Measurements from ENCODE around the gene NEK6.

Gene NEK6

GRCh38 chr9:124321416-124321815 lies 63.7 kb downstream of the NEK6 start:
- DNase-seq (ENCODE audit: low read depth in 3 of 3): no peak

GRCh38 chr9:124321935-124322334 lies 64.2 kb downstream of the NEK6 start:
- no peak for DNase-seq (ENCODE audit: low read depth in 3 of 3)

- no peak for DNase-seq (ENCODE audit: low read depth in 3 of 3)
These were observed 65.1 kb downstream of the NEK6 start for GRCh38 chr9:124322618-124323432.

GRCh38 chr9:124323904-124324303 lies 66.2 kb downstream of the NEK6 start:
- DNase-seq (ENCODE audit: low read depth in 3 of 3): no peak

- DNase-seq (ENCODE audit: low read depth in 3 of 3): no peak
These were observed 68.1 kb downstream of the NEK6 start for GRCh38 chr9:124325816-124326215.

GRCh38 chr9:124326378-124326777 lies 68.6 kb downstream of the NEK6 start:
- DNase-seq (ENCODE audit: low read depth in 3 of 3): no peak

- no peak for DNase-seq (ENCODE audit: low read depth in 3 of 3)
These were observed 69.7 kb downstream of the NEK6 start for GRCh38 chr9:124327491-124327890.

GRCh38 chr9:124328285-124328684 lies 70.5 kb downstream of the NEK6 start:
- DNase-seq (ENCODE audit: low read depth in 3 of 3): no peak

- DNase-seq (ENCODE audit: low read depth in 3 of 3): no peak
These were observed 71.5 kb downstream of the NEK6 start for GRCh38 chr9:124329206-124329792.

- no peak for DNase-seq (ENCODE audit: low read depth in 3 of 3)
These were observed 72.4 kb downstream of the NEK6 start for GRCh38 chr9:124330011-124330697.

GRCh38 chr9:124331580-124331979 lies 73.8 kb downstream of the NEK6 start:
- DNase-seq (ENCODE audit: low read depth in 3 of 3): no peak

- no peak for DNase-seq (ENCODE audit: low read depth in 3 of 3)
These were observed 74.8 kb downstream of the NEK6 start for GRCh38 chr9:124332361-124333202.

GRCh38 chr9:124333203-124333579 lies 75.4 kb downstream of the NEK6 start:
- no peak for DNase-seq (ENCODE audit: low read depth in 3 of 3)

GRCh38 chr9:124334568-124335319 lies 77.0 kb downstream of the NEK6 start:
- no peak for DNase-seq (ENCODE audit: low read depth in 3 of 3)

GRCh38 chr9:124335320-124335707 lies 77.6 kb downstream of the NEK6 start:
- DNase-seq (ENCODE audit: low read depth in 3 of 3): no peak

GRCh38 chr9:124337562-124337961 lies 79.8 kb downstream of the NEK6 start:
- no peak for DNase-seq (ENCODE audit: low read depth in 3 of 3)

GRCh38 chr9:124339603-124340146 lies 81.9 kb downstream of the NEK6 start:
- DNase-seq (ENCODE audit: low read depth in 3 of 3): no peak

- no peak for DNase-seq (ENCODE audit: low read depth in 3 of 3)
These were observed 82.7 kb downstream of the NEK6 start for GRCh38 chr9:124340219-124341069.

- DNase-seq (ENCODE audit: low read depth in 3 of 3): no peak
These were observed 83.9 kb downstream of the NEK6 start for GRCh38 chr9:124341455-124342170.
